ENCODE data around the gene ARHGAP6.

Gene ARHGAP6

GRCh38 chrX:11611161-11611560 is 54.6 kb downstream of the ARHGAP6 start:
- Histone ChIP-seq H3K4me3 (ENCODE audit: low read depth in 1 of 2, low read length in 2 of 2) (no peak overlapping the region), H3K27ac (ENCODE audit: low read depth, low read length) (no peak overlapping the region), H3K27me3 (ENCODE audit: control insufficient read depth in 1 of 2, insufficient read depth in 2 of 2, low read length in 2 of 2) (no peaks in the 10 kb centered on the region), H3K9me3 (ENCODE audit: control insufficient read depth in 1 of 2, low read length in 2 of 2) (no peaks in the 10 kb centered on the region), H3K36me3 (ENCODE audit: control insufficient read depth in 1 of 2, insufficient read depth in 2 of 2, low read length in 2 of 2) (no peaks in the 10 kb centered on the region), H3K4me1 (ENCODE audit: control insufficient read depth in 1 of 2, insufficient read depth in 2 of 2, low read length in 2 of 2) (no peaks in the 10 kb centered on the region), H3K9ac (ENCODE audit: low read depth in 1 of 2, low read length in 2 of 2) (no peak overlapping the region)

GRCh38 chrX:11609109-11609508 is 56.6 kb downstream of the ARHGAP6 start:
- Histone ChIP-seq H3K27me3 (ENCODE audit: control insufficient read depth in 1 of 2, insufficient read depth in 2 of 2, low read length in 2 of 2) (no peaks in the 10 kb centered on the region), H3K4me3 (ENCODE audit: low read depth in 1 of 2, low read length in 2 of 2) (no peak overlapping the region), H3K9me3 (ENCODE audit: control insufficient read depth in 1 of 2, low read length in 2 of 2) (no peaks in the 10 kb centered on the region), H3K36me3 (ENCODE audit: control insufficient read depth in 1 of 2, insufficient read depth in 2 of 2, low read length in 2 of 2) (no peaks in the 10 kb centered on the region), H3K27ac (ENCODE audit: low read depth, low read length) (no peak overlapping the region), H3K4me1 (ENCODE audit: control insufficient read depth in 1 of 2, insufficient read depth in 2 of 2, low read length in 2 of 2) (no peaks in the 10 kb centered on the region), H3K9ac (ENCODE audit: low read depth in 1 of 2, low read length in 2 of 2) (no peak overlapping the region)

GRCh38 chrX:11606408-11606807 is 59.3 kb downstream of the ARHGAP6 start:
- no peaks in the 10 kb centered on the region for H3K9me3 ChIP-seq (ENCODE audit: control insufficient read depth in 1 of 2, low read length in 2 of 2)
- H3K4me3 ChIP-seq (ENCODE audit: low read depth in 1 of 2, low read length in 2 of 2): no peak overlapping the region
- no peak overlapping the region for H3K9ac ChIP-seq (ENCODE audit: low read depth in 1 of 2, low read length in 2 of 2)
- no peak overlapping the region for H3K27ac ChIP-seq (ENCODE audit: low read depth, low read length)
- H3K4me1 ChIP-seq (ENCODE audit: control insufficient read depth in 1 of 2, insufficient read depth in 2 of 2, low read length in 2 of 2): no peaks in the 10 kb centered on the region
- H3K36me3 ChIP-seq (ENCODE audit: control insufficient read depth in 1 of 2, insufficient read depth in 2 of 2, low read length in 2 of 2): no peaks in the 10 kb centered on the region
- H3K27me3 ChIP-seq (ENCODE audit: control insufficient read depth in 1 of 2, insufficient read depth in 2 of 2, low read length in 2 of 2): no peaks in the 10 kb centered on the region

GRCh38 chrX:11600578-11600977 is 65.1 kb downstream of the ARHGAP6 start:
- no peaks in the 10 kb centered on the region for H3K27me3 ChIP-seq (ENCODE audit: control insufficient read depth in 1 of 2, insufficient read depth in 2 of 2, low read length in 2 of 2)
- no peak overlapping the region for H3K9ac ChIP-seq (ENCODE audit: low read depth in 1 of 2, low read length in 2 of 2)
- no peak overlapping the region for H3K4me3 ChIP-seq (ENCODE audit: low read depth in 1 of 2, low read length in 2 of 2)
- H3K4me1 ChIP-seq (ENCODE audit: control insufficient read depth in 1 of 2, insufficient read depth in 2 of 2, low read length in 2 of 2): no peaks in the 10 kb centered on the region
- no peaks in the 10 kb centered on the region for H3K36me3 ChIP-seq (ENCODE audit: control insufficient read depth in 1 of 2, insufficient read depth in 2 of 2, low read length in 2 of 2)
- no peak overlapping the region for H3K27ac ChIP-seq (ENCODE audit: low read depth, low read length)
- no peaks in the 10 kb centered on the region for H3K9me3 ChIP-seq (ENCODE audit: control insufficient read depth in 1 of 2, low read length in 2 of 2)

- H3K9ac ChIP-seq (ENCODE audit: low read depth in 1 of 2, low read length in 2 of 2): no peak overlapping the region
- no peaks in the 10 kb centered on the region for H3K9me3 ChIP-seq (ENCODE audit: control insufficient read depth in 1 of 2, low read length in 2 of 2)
- H3K4me3 ChIP-seq (ENCODE audit: low read depth in 1 of 2, low read length in 2 of 2): no peak overlapping the region
- H3K27ac ChIP-seq (ENCODE audit: low read depth, low read length): no peak overlapping the region
- no peaks in the 10 kb centered on the region for H3K27me3 ChIP-seq (ENCODE audit: control insufficient read depth in 1 of 2, insufficient read depth in 2 of 2, low read length in 2 of 2)
- H3K4me1 ChIP-seq (ENCODE audit: control insufficient read depth in 1 of 2, insufficient read depth in 2 of 2, low read length in 2 of 2): no peaks in the 10 kb centered on the region
- H3K36me3 ChIP-seq (ENCODE audit: control insufficient read depth in 1 of 2, insufficient read depth in 2 of 2, low read length in 2 of 2): no peaks in the 10 kb centered on the region
Observed at GRCh38 chrX:11597479-11597878, 68.2 kb downstream of the ARHGAP6 start.

- no peak overlapping the region for H3K9ac ChIP-seq (ENCODE audit: low read depth in 1 of 2, low read length in 2 of 2)
- H3K36me3 ChIP-seq (ENCODE audit: control insufficient read depth in 1 of 2, insufficient read depth in 2 of 2, low read length in 2 of 2): no peaks in the 10 kb centered on the region
- no peaks in the 10 kb centered on the region for H3K9me3 ChIP-seq (ENCODE audit: control insufficient read depth in 1 of 2, low read length in 2 of 2)
- H3K27ac ChIP-seq (ENCODE audit: low read depth, low read length): no peak overlapping the region
- no peaks in the 10 kb centered on the region for H3K4me1 ChIP-seq (ENCODE audit: control insufficient read depth in 1 of 2, insufficient read depth in 2 of 2, low read length in 2 of 2)
- no peaks in the 10 kb centered on the region for H3K27me3 ChIP-seq (ENCODE audit: control insufficient read depth in 1 of 2, insufficient read depth in 2 of 2, low read length in 2 of 2)
- no peak overlapping the region for H3K4me3 ChIP-seq (ENCODE audit: low read depth in 1 of 2, low read length in 2 of 2)
Observed at GRCh38 chrX:11591723-11592346, 73.9 kb downstream of the ARHGAP6 start.

GRCh38 chrX:11589641-11590040 is 76.1 kb downstream of the ARHGAP6 start:
- no peaks in the 10 kb centered on the region for H3K4me1 ChIP-seq (ENCODE audit: control insufficient read depth in 1 of 2, insufficient read depth in 2 of 2, low read length in 2 of 2)
- no peaks in the 10 kb centered on the region for H3K27me3 ChIP-seq (ENCODE audit: control insufficient read depth in 1 of 2, insufficient read depth in 2 of 2, low read length in 2 of 2)
- H3K27ac ChIP-seq (ENCODE audit: low read depth, low read length): no peak overlapping the region
- no peaks in the 10 kb centered on the region for H3K9me3 ChIP-seq (ENCODE audit: control insufficient read depth in 1 of 2, low read length in 2 of 2)
- H3K9ac ChIP-seq (ENCODE audit: low read depth in 1 of 2, low read length in 2 of 2): no peak overlapping the region
- no peak overlapping the region for H3K4me3 ChIP-seq (ENCODE audit: low read depth in 1 of 2, low read length in 2 of 2)
- H3K36me3 ChIP-seq (ENCODE audit: control insufficient read depth in 1 of 2, insufficient read depth in 2 of 2, low read length in 2 of 2): no peaks in the 10 kb centered on the region

- no peaks in the 10 kb centered on the region for H3K9me3 ChIP-seq (ENCODE audit: control insufficient read depth in 1 of 2, low read length in 2 of 2)
Observed at GRCh38 chrX:11588097-11588496, 77.6 kb downstream of the ARHGAP6 start.

GRCh38 chrX:11585174-11585573 is 80.5 kb downstream of the ARHGAP6 start:
- H3K27me3 ChIP-seq (ENCODE audit: control insufficient read depth in 1 of 2, insufficient read depth in 2 of 2, low read length in 2 of 2): no peaks in the 10 kb centered on the region
- H3K9me3 ChIP-seq (ENCODE audit: control insufficient read depth in 1 of 2, low read length in 2 of 2): no peaks in the 10 kb centered on the region
- no peak overlapping the region for H3K4me3 ChIP-seq (ENCODE audit: low read depth in 1 of 2, low read length in 2 of 2)
- no peak overlapping the region for H3K9ac ChIP-seq (ENCODE audit: low read depth in 1 of 2, low read length in 2 of 2)
- H3K36me3 ChIP-seq (ENCODE audit: control insufficient read depth in 1 of 2, insufficient read depth in 2 of 2, low read length in 2 of 2): no peaks in the 10 kb centered on the region
- no peaks in the 10 kb centered on the region for H3K4me1 ChIP-seq (ENCODE audit: control insufficient read depth in 1 of 2, insufficient read depth in 2 of 2, low read length in 2 of 2)
- H3K27ac ChIP-seq (ENCODE audit: low read depth, low read length): no peak overlapping the region

More at GRCh38 chrX:11588097-11588496, 77.6 kb downstream of the ARHGAP6 start:
- no peaks in the 10 kb centered on the region for H3K4me1 ChIP-seq (ENCODE audit: control insufficient read depth in 1 of 2, insufficient read depth in 2 of 2, low read length in 2 of 2)
- no peak overlapping the region for H3K4me3 ChIP-seq (ENCODE audit: low read depth in 1 of 2, low read length in 2 of 2)
- no peak overlapping the region for H3K9ac ChIP-seq (ENCODE audit: low read depth in 1 of 2, low read length in 2 of 2)
- no peaks in the 10 kb centered on the region for H3K36me3 ChIP-seq (ENCODE audit: control insufficient read depth in 1 of 2, insufficient read depth in 2 of 2, low read length in 2 of 2)
- no peaks in the 10 kb centered on the region for H3K27me3 ChIP-seq (ENCODE audit: control insufficient read depth in 1 of 2, insufficient read depth in 2 of 2, low read length in 2 of 2)
- H3K27ac ChIP-seq (ENCODE audit: low read depth, low read length): no peak overlapping the region

- H3K4me3 ChIP-seq (ENCODE audit: low read depth in 1 of 2, low read length in 2 of 2): no peak overlapping the region
- H3K9ac ChIP-seq (ENCODE audit: low read depth in 1 of 2, low read length in 2 of 2): no peak overlapping the region
- no peaks in the 10 kb centered on the region for H3K4me1 ChIP-seq (ENCODE audit: control insufficient read depth in 1 of 2, insufficient read depth in 2 of 2, low read length in 2 of 2)
- no peaks in the 10 kb centered on the region for H3K9me3 ChIP-seq (ENCODE audit: control insufficient read depth in 1 of 2, low read length in 2 of 2)
- no peaks in the 10 kb centered on the region for H3K27me3 ChIP-seq (ENCODE audit: control insufficient read depth in 1 of 2, insufficient read depth in 2 of 2, low read length in 2 of 2)
- H3K27ac ChIP-seq (ENCODE audit: low read depth, low read length): no peak overlapping the region
- H3K36me3 ChIP-seq (ENCODE audit: control insufficient read depth in 1 of 2, insufficient read depth in 2 of 2, low read length in 2 of 2): no peaks in the 10 kb centered on the region
Observed at GRCh38 chrX:11580789-11581188, 84.9 kb downstream of the ARHGAP6 start.
